ENCODE measurements around the gene CYP24A1.

CYP24A1 gene

GRCh38 chr20:54119744-54120143 is 54.0 kb downstream of the CYP24A1 start:
- no peak for DNase-seq (ENCODE audit: low read depth)
- no peak for TF ChIP-seq CTCF (IDR thresholded peaks at IDR 0.05; ENCODE audit: low read length, missing control alignments)
- no peak overlapping the region for H3K4me3 ChIP-seq (replicated peaks; ENCODE audit: low read depth, low read length)

GRCh38 chr20:54118220-54119001 is 55.4 kb downstream of the CYP24A1 start:
- H3K4me3 ChIP-seq (replicated peaks; ENCODE audit: low read depth, low read length): no peak overlapping the region
- TF ChIP-seq CTCF (IDR thresholded peaks at IDR 0.05; ENCODE audit: low read length, missing control alignments): no peak

GRCh38 chr20:54116550-54117235 is 57.1 kb downstream of the CYP24A1 start:
- no peak for TF ChIP-seq CTCF (IDR thresholded peaks at IDR 0.05; ENCODE audit: low read length, missing control alignments)
- H3K4me3 ChIP-seq (replicated peaks; ENCODE audit: low read depth, low read length): no peak overlapping the region
- no peak for DNase-seq (ENCODE audit: low read depth)

More at GRCh38 chr20:54118220-54119001, 55.4 kb downstream of the CYP24A1 start:
- DNase-seq (ENCODE audit: low read depth): no peak

GRCh38 chr20:54115172-54115854 is 58.5 kb downstream of the CYP24A1 start:
- peak; percentile 50 for DNase-seq (ENCODE audit: low read depth)
- H3K4me3 ChIP-seq (replicated peaks; ENCODE audit: low read depth, low read length): no peak overlapping the region
- no peak for TF ChIP-seq CTCF (IDR thresholded peaks at IDR 0.05; ENCODE audit: low read length, missing control alignments)

GRCh38 chr20:54114109-54114508 is 59.7 kb downstream of the CYP24A1 start:
- DNase-seq (ENCODE audit: low read depth): no peak
- TF ChIP-seq CTCF (IDR thresholded peaks at IDR 0.05; ENCODE audit: low read length, missing control alignments): no peak
- H3K4me3 ChIP-seq (replicated peaks; ENCODE audit: low read depth, low read length): no peak overlapping the region

- DNase-seq (ENCODE audit: low read depth): no peak
Observed at GRCh38 chr20:54113566-54113965, 60.2 kb downstream of the CYP24A1 start.

More at GRCh38 chr20:54113566-54113965, 60.2 kb downstream of the CYP24A1 start:
- no peak overlapping the region for H3K4me3 ChIP-seq (replicated peaks; ENCODE audit: low read depth, low read length)
- TF ChIP-seq CTCF (IDR thresholded peaks at IDR 0.05; ENCODE audit: low read length, missing control alignments): no peak

Measured in fibroblast of pulmonary artery (primary cell).